Measurements from ENCODE around the gene CARM1.
"Not testable (repeated sequence)": the region's sequence is repeated elsewhere in the genome, so short reads cannot be mapped to it uniquely, and the experiment has no call there.

Gene CARM1

DNA sequence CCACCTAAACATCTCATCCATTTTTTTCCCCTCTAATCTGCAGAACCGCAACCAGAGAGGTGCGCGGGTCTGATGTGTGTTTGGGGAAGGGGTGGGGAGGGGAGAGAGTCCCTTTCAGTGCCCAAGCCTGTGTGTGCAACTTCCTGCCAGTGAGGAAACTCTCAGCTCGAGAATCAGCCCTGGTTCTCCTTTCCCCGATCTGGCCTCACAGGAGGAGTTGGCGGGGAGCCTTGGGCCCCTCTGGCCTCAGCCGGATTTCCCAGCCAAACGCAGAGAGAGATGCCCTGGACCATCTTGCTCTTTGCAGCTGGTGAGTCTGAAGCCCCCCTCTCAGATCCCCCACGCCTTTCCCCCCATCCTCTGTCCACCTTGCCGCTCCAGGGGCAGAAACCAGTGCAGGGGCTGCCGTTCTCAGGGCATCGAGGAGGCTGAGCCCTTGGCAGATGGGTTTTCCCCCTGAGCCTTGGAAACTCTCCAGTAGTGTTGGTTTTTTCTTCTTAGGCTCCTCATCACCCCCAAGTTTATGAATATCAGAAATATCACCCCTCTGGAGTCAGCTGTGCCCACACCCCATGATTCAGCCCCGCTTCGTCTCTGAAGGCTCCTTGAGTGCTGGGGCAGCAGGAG lies 23.0 kb upstream of the CARM1 start, which contains the start of gene C19orf38:
C19orf38 (plus strand) TSS at position 186 of the 627 bp plus-strand sequence; CDS start at position 280, 94 bp downstream.
- DNase-seq = peak; percentile 52

DNA sequence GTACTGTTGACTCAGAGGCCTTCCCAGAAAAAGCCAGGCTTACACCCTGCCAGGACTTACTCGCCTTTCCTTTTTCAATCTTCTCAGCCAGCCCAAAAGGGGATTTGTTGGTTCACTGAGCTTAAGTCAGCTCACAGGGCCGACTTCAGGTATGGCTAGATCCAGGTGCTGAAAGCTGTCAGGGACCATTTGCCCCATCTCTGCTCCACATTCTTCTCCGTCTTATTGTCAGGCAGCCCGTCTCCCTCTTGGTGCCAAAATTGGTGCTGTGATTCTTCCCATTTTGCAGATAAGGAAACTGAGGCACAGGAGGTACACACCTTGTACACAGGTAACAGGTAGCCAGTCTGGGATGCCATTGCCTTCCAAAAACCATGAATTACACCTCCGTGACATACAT lies 20.7 kb upstream of the CARM1 start:
- DNase-seq = no peak

DNA sequence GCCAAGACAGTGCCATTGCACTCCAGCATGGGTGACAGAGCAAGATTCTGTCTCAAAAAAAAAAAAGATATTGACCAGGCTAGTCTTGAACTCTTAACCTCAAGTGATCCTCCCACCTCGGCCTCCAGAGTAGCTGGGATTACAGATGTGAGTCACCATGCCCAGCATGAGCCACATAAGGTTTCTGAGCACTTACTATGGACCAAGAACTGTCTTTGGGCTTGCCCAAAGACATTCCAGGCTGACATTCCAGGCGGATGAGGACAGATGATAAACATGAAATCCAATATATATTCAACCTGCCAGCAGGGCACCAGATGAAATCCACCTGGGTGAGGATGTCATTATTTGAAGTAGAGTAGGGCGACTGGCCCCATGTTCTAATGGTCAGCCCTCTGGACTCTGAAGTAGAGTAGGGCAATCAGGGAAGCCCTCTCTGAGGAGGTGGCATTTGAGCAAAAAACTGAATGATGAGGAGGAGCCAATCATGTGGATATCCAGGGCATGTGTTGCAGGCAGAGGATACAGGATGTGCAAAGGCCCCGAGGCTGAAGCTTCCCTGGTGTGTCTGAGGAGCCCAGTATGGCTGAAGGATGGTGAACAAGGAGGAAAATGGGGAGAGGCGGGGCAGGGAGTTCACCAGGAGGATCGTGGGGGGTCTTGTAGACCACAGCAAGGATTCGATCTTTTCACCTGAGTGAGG lies 19.1 kb upstream of the CARM1 start:
- no peak for DNase-seq

DNA sequence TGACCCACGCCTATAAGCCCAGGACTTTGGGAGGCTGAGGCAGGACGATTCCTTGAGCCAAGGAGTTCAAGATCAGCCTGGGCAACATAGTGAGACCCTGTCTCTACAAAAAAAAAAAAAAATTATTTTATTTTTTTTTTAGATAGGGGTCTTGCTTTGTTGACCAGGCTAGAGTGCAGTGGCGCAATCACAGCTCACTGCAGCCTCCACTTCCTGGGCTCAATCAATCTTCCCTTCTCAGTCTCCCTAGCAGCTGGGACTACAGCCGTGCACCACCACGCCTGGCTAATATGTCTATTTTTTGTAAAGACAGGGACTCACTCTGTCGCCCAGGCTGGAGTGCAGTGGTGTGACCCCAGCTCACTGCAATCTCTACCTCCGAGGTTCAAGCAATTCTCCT lies 18.4 kb upstream of the CARM1 start:
- no peak for DNase-seq

DNA sequence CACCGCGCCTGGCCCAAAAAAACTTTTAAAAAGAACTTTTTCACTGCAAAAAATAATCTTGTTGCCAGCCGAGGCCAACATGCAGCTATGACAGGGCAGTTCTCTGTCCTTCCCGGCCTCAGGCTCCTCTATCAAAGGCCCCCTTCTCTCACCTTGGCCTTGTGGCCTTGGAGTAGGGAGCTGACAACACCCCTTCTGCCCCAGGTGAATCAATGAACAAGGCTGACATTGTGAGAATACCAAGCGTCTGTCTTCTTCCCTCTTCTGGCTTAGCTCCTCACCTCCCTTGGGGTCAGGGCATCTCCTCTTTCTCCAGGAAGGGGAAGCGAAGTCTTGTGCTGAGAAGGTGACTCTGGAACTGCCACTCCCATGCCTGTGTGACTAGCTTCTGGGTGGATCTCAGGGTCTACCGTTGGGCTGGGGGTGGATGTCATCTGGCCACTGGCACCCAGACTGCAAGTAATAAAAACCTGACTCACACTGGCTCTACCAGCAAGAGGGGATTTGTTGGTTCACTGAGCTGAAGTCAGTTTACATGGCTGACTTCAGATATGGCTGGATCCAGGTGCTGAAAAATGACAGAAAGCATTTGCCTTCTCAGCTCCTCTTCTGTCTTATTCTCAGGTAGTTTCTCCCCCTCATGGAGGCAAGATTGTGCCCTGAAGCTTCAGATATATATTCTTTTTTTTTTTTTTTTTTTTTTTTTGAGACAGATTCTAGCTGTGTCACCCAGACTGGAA lies 16.8 kb upstream of the CARM1 start:
- DNase-seq = no peak

DNA sequence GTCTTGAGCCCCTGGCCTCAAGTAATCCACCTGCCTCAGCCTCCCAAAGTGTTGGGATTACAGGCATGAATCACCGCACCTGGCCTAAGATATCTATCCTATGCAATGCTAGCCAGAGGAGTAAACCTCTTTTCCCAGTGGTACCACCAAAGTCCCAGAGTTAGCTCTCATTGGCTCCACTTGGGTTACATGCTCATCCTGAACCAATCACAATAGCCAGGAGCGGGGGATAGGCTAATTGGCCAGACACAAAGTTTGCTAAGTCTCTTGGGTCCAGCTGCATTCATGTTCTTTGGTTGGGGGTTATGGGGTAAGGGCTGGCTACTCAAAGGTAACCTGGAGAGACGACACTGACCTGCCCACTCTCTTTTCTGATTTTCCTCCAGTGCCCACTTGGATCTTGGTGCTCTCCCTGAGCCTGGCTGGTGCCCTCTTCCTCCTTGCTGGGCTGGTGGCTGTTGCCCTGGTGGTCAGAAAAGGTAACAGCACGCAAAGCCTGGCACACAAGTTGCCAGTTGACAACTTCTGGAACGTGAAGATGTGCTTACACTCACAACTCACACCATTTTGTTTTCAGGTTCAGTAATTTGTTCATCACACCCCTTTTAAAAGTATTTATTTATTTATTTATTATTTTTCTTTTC lies 15.4 kb upstream of the CARM1 start:
- DNase-seq = peak; percentile 33

DNA sequence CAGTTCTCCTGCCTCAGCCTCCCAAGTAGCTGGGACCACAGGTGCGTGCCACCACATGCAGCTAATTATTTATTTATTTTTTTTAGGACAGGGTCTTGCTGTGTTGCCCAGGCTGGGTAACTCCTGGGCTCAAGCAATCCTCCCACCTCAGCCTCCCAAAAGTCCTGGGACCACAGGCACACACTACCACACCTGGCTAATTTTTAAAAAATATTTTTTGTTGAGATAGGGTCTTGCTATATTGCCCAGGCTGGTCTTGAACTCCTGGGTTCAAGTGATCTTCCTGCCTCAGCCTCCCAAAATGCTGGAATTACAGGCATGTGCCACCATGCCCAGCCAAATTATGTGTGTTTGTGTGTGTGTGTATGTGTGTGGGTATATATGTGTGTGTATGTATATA lies 14.5 kb upstream of the CARM1 start:
- DNase-seq = not testable (repeated sequence)

DNA sequence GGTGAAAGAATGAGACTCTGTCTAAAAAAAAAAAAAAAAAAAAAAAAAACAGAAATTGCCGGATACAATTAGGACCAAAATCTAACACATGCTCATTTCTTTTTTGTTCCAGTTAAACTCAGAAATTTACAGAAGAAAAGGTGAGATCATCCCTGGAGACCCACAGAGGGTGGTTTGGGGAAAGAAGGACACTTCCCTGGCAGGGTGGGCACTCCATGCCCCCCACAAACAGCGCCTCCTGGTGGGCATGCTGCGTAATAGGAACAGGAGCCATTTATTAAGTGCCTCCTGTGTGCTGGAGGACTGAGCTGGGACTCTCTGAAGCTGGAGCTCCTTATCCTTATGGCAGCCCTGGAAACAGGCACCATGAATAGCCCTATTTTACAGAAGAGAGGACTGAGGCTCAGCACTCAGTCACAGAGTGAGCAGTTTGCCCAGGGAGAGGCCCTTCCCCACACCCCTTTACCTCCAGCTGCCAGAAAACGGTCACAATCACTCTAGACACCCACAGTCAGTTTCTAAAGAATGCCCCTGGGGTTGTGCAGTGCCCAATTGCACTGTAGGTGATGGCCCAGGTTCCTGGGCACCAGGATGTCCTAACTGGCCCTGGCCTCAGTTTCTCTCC lies 13.0 kb upstream of the CARM1 start:
- peak; percentile 34 for DNase-seq

DNA sequence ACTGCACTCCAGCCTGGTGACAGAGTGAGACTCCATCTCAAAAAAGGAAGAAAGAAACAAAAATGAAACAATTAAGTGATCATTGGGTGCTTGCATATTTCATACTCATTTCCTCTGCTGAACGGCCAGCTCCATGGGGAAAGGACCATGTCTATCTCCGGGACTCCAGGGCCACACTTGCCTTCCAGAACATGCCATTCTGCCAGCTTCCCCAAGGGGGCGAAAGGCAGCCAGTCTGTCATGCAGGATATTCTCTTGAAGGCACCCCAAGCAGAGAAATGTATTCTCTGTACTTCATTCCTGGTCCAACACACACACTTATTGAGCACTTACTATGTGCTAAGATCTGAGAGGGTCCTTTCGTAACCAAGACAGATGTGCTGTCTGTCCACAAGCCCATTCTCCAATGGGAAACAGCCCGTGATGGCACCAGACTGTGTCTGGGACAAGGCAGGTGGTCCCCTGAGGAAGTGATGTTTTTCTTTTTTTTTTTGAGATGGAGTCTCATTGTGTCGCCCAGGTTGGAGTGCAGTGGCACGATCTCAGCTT lies 10.2 kb upstream of the CARM1 start:
- peak; percentile 53 for DNase-seq

DNA sequence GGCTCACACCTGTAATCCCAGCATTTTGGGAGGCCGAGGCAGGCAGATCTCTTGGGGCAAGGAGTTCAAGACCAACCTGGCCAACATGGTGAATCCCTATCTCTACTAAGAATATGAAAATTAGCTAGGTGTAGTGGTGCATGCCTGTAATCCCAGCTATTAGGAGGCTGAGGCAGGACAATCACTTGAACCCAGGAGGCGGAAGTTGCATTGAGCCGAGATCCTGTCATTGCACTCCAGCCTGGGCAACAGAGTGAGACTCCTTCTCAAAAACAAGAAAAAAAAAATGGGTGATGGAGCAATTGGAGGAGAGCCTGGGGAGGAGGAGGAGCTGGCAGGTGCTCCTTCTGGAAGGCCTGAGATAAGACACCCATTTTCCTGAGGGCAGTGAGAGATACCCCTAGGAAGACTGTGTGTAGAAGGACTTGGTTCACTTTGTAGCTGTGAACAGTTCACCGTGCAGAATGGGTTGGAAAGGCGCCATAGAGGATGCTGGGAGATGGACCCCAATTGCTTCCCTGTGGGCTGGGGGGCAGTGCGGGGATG lies 8.7 kb upstream of the CARM1 start:
- DNase-seq = no peak

DNA sequence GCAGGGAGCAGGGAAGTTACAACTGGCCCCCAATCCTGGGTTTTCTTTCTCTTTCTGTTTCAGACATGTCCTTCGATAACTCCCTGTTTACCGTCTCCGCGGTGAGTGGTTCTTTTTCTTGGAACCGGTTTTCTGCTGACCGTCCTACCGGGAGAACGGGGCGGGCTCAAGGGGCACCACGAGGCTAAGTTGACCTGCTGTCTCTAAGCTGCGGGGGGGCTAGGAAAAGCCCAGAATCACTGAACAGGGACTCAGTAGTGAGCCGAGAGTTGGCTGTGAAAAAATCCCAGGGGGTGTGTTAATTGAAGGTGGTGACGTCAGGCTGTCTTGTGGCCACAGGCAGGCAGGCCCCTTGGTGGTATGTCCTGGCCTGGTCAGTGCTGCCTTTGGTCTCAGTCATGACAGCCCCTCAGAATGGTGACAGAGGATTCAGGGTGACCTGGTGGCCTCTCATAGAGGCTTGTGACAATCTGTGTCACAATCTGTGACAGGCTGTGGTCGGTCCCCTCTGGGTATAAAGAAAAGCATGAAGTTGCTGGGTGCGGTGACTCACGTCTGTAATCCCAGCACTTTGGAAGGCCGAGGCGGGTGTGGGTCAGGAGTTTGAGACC lies 8.1 kb upstream of the CARM1 start:
- DNase-seq = no peak

DNA sequence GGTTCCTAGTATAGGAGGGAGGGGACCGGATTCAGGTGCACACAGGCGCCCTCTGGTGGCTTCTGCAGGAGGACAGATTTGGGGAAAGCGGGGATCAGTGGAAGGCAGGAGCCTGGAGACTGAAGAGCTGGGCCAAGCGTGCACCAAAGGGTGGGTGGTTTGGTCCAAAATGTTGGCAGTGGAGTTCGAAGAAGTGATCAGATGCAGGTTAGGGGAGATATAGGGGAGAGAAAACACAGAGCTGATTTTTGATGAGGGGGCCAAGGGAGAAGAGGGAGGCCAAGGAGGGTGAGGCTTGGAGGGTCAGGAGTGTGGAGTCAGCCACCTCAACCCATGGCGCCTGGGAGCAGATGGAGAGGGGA lies 6.8 kb upstream of the CARM1 start:
- DNase-seq = peak; percentile 73

DNA sequence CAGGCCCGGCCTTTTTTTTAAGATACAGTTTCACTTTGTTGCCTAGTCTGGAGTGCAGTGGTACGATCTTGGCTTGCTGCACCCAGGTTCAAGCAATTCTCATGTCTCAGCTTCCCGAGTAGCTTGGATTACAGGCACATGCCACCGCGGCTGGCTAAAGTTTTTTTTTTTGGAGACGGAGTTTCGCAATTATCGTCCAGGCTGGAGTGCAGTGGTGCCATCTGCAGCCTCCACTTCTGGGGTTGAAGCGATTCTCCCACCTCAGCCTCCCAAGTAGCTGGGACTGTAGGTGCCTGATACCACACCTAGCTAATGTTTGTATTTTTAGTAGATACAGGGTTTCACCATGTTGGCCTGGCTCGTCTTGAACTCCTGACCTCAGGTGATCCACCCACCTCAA lies 4.9 kb upstream of the CARM1 start:
- no peak for DNase-seq

DNA sequence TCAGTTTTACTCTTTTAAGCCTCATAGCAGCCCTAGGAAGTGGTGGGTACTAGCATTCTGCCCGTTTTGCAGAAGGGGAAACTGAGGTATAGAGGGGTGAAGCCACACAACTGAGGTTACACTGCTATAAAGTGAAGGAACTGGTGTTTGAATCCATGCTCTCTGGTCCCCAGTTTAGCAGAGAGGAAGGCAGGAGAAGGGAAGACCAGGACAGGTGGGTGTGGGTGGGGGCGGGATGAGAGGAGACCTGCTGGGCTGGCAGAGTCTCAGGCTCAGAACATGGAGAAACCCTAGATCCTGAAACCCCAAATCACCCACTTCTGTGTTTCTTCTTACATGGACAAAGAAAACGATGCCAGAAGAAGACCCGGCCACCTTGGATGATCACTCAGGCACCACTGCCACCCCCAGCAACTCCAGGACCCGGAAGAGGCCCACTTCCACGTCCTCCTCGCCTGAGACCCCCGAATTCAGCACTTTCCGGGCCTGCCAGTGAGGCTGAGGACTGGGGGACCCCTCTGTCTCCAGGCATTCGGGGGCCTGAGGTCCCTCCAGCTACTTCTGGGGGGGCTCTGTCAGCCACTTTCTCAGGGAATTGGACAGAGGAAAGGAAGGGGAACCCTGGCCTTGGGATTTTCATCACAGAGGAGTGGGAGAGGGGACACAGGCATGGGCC lies 2.3 kb upstream of the CARM1 start:
- DNase-seq = no peak

DNA sequence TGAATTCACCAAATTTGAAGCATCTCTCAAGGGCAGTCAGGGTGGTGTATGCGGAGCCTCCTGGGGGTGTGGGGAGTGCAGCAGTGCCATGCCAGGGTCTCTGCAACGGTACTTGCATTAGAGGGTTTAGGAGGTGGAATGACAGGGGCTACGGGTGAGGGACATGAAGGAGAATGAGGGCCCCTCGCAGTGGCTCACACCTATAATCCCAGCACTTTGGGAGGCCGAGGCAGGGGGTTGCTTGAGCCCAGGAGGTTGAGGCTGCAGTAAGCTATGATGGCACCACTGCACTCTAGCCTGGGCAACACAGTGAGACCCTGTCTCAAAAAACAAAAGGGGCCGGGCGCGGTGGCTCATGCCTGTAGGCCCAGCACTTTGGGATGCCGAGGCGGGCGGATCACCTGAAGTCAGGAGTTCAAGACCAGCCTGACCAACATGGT lies 1.5 kb upstream of the CARM1 start:
- not testable (repeated sequence) for DNase-seq

DNA sequence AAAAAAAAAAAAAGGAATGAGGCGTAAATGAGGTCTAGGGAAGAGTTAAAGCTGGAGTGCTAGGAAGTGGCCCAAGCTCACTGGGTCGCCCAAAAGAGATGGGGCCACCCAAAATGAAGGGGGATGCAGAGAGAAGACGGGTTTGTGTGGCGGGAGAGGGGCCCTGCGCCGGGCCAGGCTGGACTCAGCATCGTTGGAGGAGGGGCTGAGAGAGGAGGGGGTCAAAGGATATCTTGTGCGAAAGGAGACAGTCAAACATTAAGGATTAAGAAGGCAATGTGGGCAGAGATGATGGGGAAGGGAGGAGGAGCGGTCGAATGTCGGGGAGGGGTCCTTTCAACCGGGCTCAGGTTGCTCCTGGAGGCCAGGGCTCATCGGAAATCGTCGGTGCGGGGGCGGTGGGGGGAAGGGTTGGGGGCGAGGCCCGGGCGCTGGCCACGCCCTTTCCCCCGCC lies 825 bp upstream of the CARM1 start:
- DNase-seq = no peak

DNA sequence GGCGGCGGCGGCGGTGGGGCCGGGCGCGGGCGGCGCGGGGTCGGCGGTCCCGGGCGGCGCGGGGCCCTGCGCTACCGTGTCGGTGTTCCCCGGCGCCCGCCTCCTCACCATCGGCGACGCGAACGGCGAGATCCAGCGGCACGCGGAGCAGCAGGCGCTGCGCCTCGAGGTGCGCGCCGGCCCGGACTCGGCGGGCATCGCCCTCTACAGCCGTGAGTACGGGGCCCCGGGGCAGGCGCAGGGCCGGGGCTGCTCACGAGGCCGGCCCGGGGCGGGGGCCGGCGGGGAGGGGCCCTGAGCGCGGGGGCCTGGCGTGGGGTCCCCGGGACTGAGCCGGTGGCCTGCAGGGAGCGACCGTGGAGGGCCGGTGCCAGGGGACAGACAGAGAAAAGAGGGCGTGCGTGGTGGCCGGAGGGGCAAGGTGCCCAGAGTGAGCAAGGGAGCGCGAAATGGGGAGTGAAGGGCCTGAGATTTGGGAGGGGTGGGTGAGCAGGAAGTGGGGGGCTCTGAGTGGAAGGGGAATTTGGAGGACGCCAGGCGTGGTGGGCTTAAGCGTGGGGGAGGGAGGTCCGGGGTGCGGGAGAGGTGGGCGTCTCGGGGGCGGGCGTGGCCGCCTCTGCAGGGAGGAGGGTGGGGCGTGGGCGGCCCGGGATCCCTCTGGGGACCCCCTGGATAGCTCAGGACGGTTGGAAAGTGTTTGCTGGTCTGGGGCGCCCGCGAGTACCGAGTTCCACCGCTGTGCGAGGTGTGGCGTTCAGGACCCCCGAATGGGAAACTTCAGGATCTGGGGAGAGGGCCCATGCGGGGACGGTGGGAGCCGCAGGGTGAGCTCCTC lies 575 bp downstream of the CARM1 start:
- DNase-seq = no peak

DNA sequence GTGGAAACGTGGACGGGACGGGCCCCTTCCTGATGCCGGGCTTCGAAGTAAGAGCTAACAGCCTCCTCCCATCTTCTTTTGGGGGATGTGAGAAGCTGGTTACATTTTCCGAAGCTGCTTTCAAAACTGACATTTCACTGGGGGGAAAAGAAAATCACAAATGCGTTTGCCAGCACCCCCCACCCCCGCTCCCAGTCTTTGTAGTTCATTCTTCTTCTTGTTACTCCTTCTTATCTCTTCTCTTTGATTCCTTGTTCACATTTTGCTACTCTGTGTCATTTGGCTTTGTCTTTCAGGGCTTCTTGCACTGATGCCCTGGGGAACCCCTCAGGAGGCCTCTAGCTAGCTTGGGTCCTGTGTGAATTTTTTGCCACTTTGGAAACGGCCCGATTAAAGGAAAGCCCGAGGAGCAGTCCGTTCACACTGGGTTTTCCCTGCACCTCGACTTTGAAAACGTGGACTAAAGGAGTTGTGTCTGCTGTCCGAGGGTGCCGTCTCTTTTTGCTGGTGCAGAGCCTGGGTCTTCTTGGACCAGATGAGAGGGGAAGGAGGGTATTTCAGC lies 1.3 kb downstream of the CARM1 start:
- DNase-seq = no peak

DNA sequence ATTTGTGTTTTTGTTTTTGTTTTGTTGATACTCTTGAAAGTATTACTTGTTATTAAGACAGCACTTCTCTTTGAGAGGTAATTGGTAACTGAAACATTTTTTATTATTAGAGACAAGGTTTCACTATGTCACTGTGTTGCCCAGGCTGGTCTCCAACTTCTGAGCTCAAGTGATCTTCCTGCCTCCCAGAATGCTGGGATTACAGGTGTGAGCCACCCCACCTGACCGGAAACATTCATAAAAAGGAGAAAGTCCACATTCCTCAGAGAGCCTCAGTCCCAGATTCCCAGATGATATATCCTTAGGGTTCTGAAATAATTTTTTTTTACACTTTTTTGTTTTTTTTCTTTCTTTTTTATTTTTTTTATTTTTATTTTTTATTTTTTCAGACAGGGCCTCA lies 2.7 kb downstream of the CARM1 start:
- DNase-seq = no peak
